K562 (cell line): ENCODE results near the gene PRMT5. TPM values are rescaled to one million over a fixed set of nuclear protein-coding genes. Genes with fewer than 3 reads are reported as not detected.
A peak's percentile ranks its signal among the peaks of the same experiment; 100 is the strongest.

Experiments used
- E2F3 ChIP-seq: fragments of 250-450 bp; sonication (Bioruptor Pico); IDR thresholded peaks from 2 replicates; pipeline ENCODE4 v1.4.0; 2020; ENCODE audit warnings: mild to moderate bottlenecking
- EGR1 ChIP-seq: fragments of 450-650 bp; conservative IDR thresholded peaks from 2 replicates; pipeline ENCODE4 v1.6.1; 2017; ENCODE audit warnings: mild to moderate bottlenecking
- HSF4 ChIP-seq: fragments of 250-450 bp; sonication (Bioruptor Pico); IDR thresholded peaks from 2 replicates; pipeline ENCODE4 v2.1.2; 2022; ENCODE audit warnings: mild to moderate bottlenecking, moderate library complexity, borderline replicate concordance
- KLF16 ChIP-seq: IDR thresholded peaks from 2 replicates; pipeline ENCODE4 v1.6.1; 2016; ENCODE audit warnings: antibody characterized with exemption
- L3MBTL2 ChIP-seq: fragments of 450-650 bp; IDR thresholded peaks from 2 replicates; pipeline ENCODE4 v1.6.1; 2016; ENCODE audit warnings: mild to moderate bottlenecking, moderate library complexity
- MCM5 ChIP-seq: fragments of 450-650 bp; IDR thresholded peaks from 2 replicates; pipeline ENCODE4 v1.6.1; 2016; ENCODE audit warnings: low read depth
- MTA1 ChIP-seq: fragments of 450-650 bp; IDR thresholded peaks from 2 replicates; pipeline ENCODE4 v1.6.1; 2017; ENCODE audit warnings: borderline replicate concordance
- RBM25 ChIP-seq: fragments of 200-400 bp; formaldehyde crosslinking; IDR thresholded peaks from 2 replicates; pipeline ENCODE4 v1.6.1; 2018; ENCODE audit warnings: low read length, low read depth, moderate library complexity; ENCODE audit not compliant: severe bottlenecking
- RNF2 ChIP-seq: sonication (generic); IDR thresholded peaks from 2 replicates; pipeline ENCODE4 v1.6.1; 2016
- SREBF1 ChIP-seq: fragments of 150-350 bp; IDR thresholded peaks from 2 replicates; pipeline ENCODE4 v1.6.1; 2014; ENCODE audit warnings: antibody characterized with exemption, low read depth, low read length, borderline replicate concordance
- TFAM ChIP-seq: fragments of 250-450 bp; sonication (Bioruptor Pico); conservative IDR thresholded peaks from 2 replicates; pipeline ENCODE4 v1.5.0; 2021; ENCODE audit warnings: mild to moderate bottlenecking, moderate library complexity
- ZFPM2 ChIP-seq: fragments of 250-450 bp; sonication (Bioruptor Pico); IDR thresholded peaks from 2 replicates; pipeline ENCODE4 v1.5.1; 2022; ENCODE audit warnings: mild to moderate bottlenecking
- ZNF217 ChIP-seq: sonication (generic); formaldehyde crosslinking; IDR thresholded peaks from 2 replicates; pipeline ENCODE4 v1.8.0; 2022; ENCODE audit warnings: mild to moderate bottlenecking, missing genetic modification reagents
- ZNF324 ChIP-seq: fragments of 250-450 bp; sonication (Bioruptor Pico); IDR thresholded peaks from 2 replicates; pipeline ENCODE4 v1.4.0; 2020; ENCODE audit warnings: mild to moderate bottlenecking
- ZNF347 ChIP-seq: fragments of 450-650 bp; formaldehyde crosslinking; IDR thresholded peaks from 2 replicates; pipeline ENCODE4 v1.4.0; 2020; ENCODE audit warnings: low read depth, mild to moderate bottlenecking, moderate library complexity
- ZNF780A ChIP-seq: fragments of 250-450 bp; sonication (Bioruptor Pico); IDR thresholded peaks from 2 replicates; pipeline ENCODE4 v1.5.0; 2021; ENCODE audit warnings: mild to moderate bottlenecking
- ZSCAN29 ChIP-seq: fragments of 450-650 bp; IDR thresholded peaks from 2 replicates; pipeline ENCODE4 v1.6.1; 2017
- polyA plus RNA-seq, 8 experiments: library from polyadenylated mRNA; depleted of rRNA in 4 of 8; stranded (reverse) in 5 of 8; unstranded in 3 of 8; fragments of >200 nt; fragmentation: Nextera tagmentation in 2 of 8; fragmentation: Illumina TruSeq in 1 of 8; extraction: Ambion mirVana in 2 of 8; extraction: Trizol in 1 of 8; gene quantifications; 2 replicates each; pipeline versions ENCODE4 v1.2.1 to v1.2.3, GENCODE V29; 2011 to 2014; ENCODE audit warnings: inconsistent platforms in 1 of 8, missing spikeins in 1 of 8
- total RNA-seq, 7 experiments: library from RNA; depleted of rRNA in 6 of 7; stranded (reverse); fragments of >200 nt in 6 of 7; fragmentation: Illumina TruSeq in 2 of 7; extraction: Trizol in 2 of 7; gene quantifications; 2 replicates each; pipeline versions ENCODE4 v1.2.1 to v1.2.3, GENCODE V29; 2011 to 2021; ENCODE audit warnings: low replicate concordance in 1 of 7
- TF ChIP-seq, protein P1 (sequence below): fragments of 450-650 bp; IDR thresholded peaks from 2 replicates; pipeline ENCODE4 v1.6.1; 2016; ENCODE audit warnings: mild to moderate bottlenecking
- TF ChIP-seq, protein P2 (sequence below), 2 experiments: fragments of 450-650 bp in 1 of 2; sonication (generic) in 1 of 2; formaldehyde crosslinking; conservative IDR thresholded peaks; 2 replicates each; pipeline versions ENCODE4 v1.4.0 to v1.8.1; 2020 to 2022; ENCODE audit warnings: mild to moderate bottlenecking in 1 of 2, missing genetic modification reagents in 1 of 2
- TF ChIP-seq, protein P3 (sequence below): fragments of 250-450 bp; sonication (Bioruptor Pico); IDR thresholded peaks from 2 replicates; pipeline ENCODE4 v1.8.0; 2021; ENCODE audit warnings: mild to moderate bottlenecking, moderate library complexity
- TF ChIP-seq, protein P4 (sequence below): fragments of 450-650 bp; IDR thresholded peaks from 2 replicates; pipeline ENCODE4 v1.6.1; 2017; ENCODE audit warnings: antibody characterized with exemption
- TF ChIP-seq, protein P5 (sequence below): sonication (generic); formaldehyde crosslinking; IDR thresholded peaks from 2 replicates; pipeline ENCODE4 v1.8.0; 2022; ENCODE audit warnings: missing genetic modification reagents, mild to moderate bottlenecking, moderate library complexity, borderline replicate concordance

PRMT5 gene
- total and polyA plus RNA-seq, 9 of the 15 experiments (the other 6 are each of a cell fraction or from before 2014, with no cell fraction given): 114 to 552 (median 222) TPM

DNA sequence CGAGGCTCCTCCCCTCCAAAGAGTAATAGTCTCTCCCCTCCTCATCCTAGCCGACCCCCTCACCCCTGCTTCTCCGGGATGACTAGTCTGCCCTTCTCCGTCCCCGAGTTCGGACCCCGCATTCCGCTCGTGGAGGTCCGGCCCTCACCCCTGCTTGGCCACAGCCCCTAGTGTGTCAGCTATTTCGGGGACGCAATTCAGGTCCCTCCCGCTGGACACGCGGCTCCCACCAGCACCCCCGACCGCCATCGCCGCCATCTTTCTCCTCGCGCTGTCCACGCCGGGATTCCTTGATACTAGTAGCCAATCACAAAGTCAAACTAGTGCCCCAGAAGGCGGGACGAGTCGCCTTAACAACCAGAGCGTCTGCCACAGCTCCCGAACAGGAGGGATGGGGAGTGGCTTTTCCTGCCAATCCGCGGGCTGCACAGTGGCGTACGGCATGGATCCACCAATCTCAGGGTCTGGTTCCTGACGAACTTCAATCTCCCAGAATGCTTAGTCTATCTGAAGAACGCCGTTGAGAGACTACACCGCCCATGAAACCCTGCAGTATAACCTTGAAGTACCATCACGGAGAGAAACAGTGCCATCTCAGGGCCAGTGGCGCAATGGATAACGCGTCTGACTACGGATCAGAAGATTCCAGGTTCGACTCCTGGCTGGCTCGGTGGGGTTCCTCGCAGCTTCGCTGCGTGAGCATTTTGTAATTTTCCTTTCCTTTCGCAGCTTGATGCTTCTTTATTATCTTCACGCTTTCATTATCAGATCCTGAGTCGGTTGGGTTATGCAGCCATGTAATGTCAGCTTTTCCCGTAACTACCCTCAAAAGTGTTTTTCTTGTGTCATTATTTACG, at the start of gene PRMT5 (continued):
- TF ChIP-seq, protein P1, sequence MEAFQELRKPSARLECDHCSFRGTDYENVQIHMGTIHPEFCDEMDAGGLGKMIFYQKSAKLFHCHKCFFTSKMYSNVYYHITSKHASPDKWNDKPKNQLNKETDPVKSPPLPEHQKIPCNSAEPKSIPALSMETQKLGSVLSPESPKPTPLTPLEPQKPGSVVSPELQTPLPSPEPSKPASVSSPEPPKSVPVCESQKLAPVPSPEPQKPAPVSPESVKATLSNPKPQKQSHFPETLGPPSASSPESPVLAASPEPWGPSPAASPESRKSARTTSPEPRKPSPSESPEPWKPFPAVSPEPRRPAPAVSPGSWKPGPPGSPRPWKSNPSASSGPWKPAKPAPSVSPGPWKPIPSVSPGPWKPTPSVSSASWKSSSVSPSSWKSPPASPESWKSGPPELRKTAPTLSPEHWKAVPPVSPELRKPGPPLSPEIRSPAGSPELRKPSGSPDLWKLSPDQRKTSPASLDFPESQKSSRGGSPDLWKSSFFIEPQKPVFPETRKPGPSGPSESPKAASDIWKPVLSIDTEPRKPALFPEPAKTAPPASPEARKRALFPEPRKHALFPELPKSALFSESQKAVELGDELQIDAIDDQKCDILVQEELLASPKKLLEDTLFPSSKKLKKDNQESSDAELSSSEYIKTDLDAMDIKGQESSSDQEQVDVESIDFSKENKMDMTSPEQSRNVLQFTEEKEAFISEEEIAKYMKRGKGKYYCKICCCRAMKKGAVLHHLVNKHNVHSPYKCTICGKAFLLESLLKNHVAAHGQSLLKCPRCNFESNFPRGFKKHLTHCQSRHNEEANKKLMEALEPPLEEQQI: no peak
- TF ChIP-seq L3MBTL2 (peak; percentile 45; the same call in 1 of the 2 replicates), ZFPM2 (CRISPR knock-in tag) (no peak), ZSCAN29 (peak; percentile 70; the same call in 1 of the 2 replicates), RNF2 (peak; percentile 72; the same call in 1 of the 2 replicates), ZNF347 (CRISPR knock-in tag) (no peak), ZNF217 (CRISPR knock-in tag) (no peak), ZNF780A (no peak), MTA1 (peak; percentile 33; the same call in 1 of the 2 replicates), RBM25 (peak; percentile 72), HSF4 (CRISPR knock-in tag) (no peak), TFAM (CRISPR knock-in tag) (no peak), MCM5 (no peak), E2F3 (CRISPR knock-in tag) (peak; percentile 61; the same call in 1 of the 2 replicates), ZNF324 (CRISPR knock-in tag) (no peak), KLF16 (no peak), EGR1 (no peak), SREBF1 (no peak)
- TF ChIP-seq, protein P2, sequence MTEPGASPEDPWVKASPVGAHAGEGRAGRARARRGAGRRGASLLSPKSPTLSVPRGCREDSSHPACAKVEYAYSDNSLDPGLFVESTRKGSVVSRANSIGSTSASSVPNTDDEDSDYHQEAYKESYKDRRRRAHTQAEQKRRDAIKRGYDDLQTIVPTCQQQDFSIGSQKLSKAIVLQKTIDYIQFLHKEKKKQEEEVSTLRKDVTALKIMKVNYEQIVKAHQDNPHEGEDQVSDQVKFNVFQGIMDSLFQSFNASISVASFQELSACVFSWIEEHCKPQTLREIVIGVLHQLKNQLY (CRISPR knock-in tag; conservative IDR thresholded peaks at IDR 0.05): 0 out of 4 replicates have a peak, but pooled peaks have one; percentile 40 to 51
- TF ChIP-seq, protein P3, sequence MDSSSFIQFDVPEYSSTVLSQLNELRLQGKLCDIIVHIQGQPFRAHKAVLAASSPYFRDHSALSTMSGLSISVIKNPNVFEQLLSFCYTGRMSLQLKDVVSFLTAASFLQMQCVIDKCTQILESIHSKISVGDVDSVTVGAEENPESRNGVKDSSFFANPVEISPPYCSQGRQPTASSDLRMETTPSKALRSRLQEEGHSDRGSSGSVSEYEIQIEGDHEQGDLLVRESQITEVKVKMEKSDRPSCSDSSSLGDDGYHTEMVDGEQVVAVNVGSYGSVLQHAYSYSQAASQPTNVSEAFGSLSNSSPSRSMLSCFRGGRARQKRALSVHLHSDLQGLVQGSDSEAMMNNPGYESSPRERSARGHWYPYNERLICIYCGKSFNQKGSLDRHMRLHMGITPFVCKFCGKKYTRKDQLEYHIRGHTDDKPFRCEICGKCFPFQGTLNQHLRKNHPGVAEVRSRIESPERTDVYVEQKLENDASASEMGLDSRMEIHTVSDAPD (CRISPR knock-in tag): no peak
- TF ChIP-seq, protein P4, sequence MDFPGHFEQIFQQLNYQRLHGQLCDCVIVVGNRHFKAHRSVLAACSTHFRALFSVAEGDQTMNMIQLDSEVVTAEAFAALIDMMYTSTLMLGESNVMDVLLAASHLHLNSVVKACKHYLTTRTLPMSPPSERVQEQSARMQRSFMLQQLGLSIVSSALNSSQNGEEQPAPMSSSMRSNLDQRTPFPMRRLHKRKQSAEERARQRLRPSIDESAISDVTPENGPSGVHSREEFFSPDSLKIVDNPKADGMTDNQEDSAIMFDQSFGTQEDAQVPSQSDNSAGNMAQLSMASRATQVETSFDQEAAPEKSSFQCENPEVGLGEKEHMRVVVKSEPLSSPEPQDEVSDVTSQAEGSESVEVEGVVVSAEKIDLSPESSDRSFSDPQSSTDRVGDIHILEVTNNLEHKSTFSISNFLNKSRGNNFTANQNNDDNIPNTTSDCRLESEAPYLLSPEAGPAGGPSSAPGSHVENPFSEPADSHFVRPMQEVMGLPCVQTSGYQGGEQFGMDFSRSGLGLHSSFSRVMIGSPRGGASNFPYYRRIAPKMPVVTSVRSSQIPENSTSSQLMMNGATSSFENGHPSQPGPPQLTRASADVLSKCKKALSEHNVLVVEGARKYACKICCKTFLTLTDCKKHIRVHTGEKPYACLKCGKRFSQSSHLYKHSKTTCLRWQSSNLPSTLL: peak; percentile 40; the same call in 1 of the 2 replicates
- TF ChIP-seq, protein P5, sequence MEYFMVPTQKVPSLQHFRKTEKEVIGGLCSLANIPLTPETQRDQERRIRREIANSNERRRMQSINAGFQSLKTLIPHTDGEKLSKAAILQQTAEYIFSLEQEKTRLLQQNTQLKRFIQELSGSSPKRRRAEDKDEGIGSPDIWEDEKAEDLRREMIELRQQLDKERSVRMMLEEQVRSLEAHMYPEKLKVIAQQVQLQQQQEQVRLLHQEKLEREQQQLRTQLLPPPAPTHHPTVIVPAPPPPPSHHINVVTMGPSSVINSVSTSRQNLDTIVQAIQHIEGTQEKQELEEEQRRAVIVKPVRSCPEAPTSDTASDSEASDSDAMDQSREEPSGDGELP (CRISPR knock-in tag): peak; percentile 74; the same call in 1 of the 2 replicates
